OCI-LY7 (cell line): Measurements from ENCODE around the gene ZNF559.

Experiments
- EZH2phosphoT487 ChIP-seq: fragments of 200-600 bp; sonication (generic); IDR thresholded peaks from 2 replicates; pipeline ENCODE4 v1.6.1; 2018; ENCODE audit warnings: low read depth, borderline replicate concordance, mild to moderate bottlenecking, mixed run types, antibody characterized with exemption, low read length, moderate library complexity, mixed read lengths
- TF ChIP-seq, protein P1 (sequence below): fragments of 200-600 bp; sonication (generic); conservative IDR thresholded peaks from 2 replicates; pipeline ENCODE4 v1.5.1; 2014; ENCODE audit warnings: mild to moderate bottlenecking, antibody characterized with exemption, low read length, moderate library complexity, mixed read lengths

DNA sequence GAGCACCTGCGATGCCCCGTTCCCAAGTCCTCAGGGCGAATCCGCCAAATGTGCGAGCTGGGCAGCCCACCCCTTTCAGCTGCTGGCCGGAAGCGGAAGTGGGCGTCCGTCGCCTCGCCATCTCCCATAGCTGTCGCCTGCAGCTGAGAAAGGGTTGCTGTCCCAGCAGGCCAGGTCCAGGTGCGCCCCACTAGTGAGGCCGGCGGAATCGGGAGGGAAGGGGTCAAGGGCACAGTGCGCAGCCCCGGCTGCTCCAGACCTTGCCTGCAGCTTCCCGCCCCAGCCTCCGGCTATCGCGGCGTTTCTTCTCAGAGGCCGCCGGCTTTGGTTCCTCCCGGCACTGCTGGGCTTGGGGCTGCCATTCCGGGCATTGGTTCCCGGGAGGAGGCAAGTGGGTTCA is 38.9 kb downstream of the ZNF559 start, which contains the start of gene ZNF177:
- TF ChIP-seq, protein P1, sequence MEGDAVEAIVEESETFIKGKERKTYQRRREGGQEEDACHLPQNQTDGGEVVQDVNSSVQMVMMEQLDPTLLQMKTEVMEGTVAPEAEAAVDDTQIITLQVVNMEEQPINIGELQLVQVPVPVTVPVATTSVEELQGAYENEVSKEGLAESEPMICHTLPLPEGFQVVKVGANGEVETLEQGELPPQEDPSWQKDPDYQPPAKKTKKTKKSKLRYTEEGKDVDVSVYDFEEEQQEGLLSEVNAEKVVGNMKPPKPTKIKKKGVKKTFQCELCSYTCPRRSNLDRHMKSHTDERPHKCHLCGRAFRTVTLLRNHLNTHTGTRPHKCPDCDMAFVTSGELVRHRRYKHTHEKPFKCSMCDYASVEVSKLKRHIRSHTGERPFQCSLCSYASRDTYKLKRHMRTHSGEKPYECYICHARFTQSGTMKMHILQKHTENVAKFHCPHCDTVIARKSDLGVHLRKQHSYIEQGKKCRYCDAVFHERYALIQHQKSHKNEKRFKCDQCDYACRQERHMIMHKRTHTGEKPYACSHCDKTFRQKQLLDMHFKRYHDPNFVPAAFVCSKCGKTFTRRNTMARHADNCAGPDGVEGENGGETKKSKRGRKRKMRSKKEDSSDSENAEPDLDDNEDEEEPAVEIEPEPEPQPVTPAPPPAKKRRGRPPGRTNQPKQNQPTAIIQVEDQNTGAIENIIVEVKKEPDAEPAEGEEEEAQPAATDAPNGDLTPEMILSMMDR, result no peak
- TF ChIP-seq EZH2phosphoT487, result no peak
